CD4-positive, alpha-beta T cell treated with Interleukin-12 subunit alpha and Interleukin-12 subunit beta, for 1 hour (primary cell): ENCODE measurements around the gene TSBP1.

ENCODE experiments used
- DNase-seq: peaks from one replicate; pipeline ENCODE4 v3.0.0-alpha.2; 2020

Gene TSBP1

GRCh38 chr6:32371803-32372202, at the start of gene TSBP1:
TSBP1 (minus strand) TSS chr6:32371903; CDS start chr6:32371706, 197 bp downstream.
- DNase-seq: no peak

- no peak for DNase-seq
Observed at GRCh38 chr6:32416036-32416435, 44.3 kb upstream of the TSBP1 start.

GRCh38 chr6:32415521-32416019, 43.9 kb upstream of the TSBP1 start:
- peak; percentile 79 for DNase-seq

- peak; percentile 82 for DNase-seq
Observed at GRCh38 chr6:32413427-32414047, 41.8 kb upstream of the TSBP1 start.

GRCh38 chr6:32411566-32412327, 40.0 kb upstream of the TSBP1 start:
- no peak for DNase-seq

GRCh38 chr6:32410906-32411305, 39.2 kb upstream of the TSBP1 start:
- DNase-seq: no peak

- no peak for DNase-seq
Observed at GRCh38 chr6:32406857-32407256, 35.2 kb upstream of the TSBP1 start, which contains the start of gene BTNL2. BTNL2 (minus strand) TSS chr6:32407181; CDS start chr6:32407123, 58 bp downstream.

- no peak for DNase-seq
Observed at GRCh38 chr6:32406197-32406596, 34.5 kb upstream of the TSBP1 start.

GRCh38 chr6:32405656-32406055, 34.0 kb upstream of the TSBP1 start:
- no peak for DNase-seq

GRCh38 chr6:32402812-32403211, 31.1 kb upstream of the TSBP1 start:
- DNase-seq: no peak

GRCh38 chr6:32401284-32401963, 29.7 kb upstream of the TSBP1 start:
- DNase-seq: no peak

- no peak for DNase-seq
Observed at GRCh38 chr6:32397252-32397920, 25.7 kb upstream of the TSBP1 start.

GRCh38 chr6:32396028-32396427, 24.3 kb upstream of the TSBP1 start:
- DNase-seq: no peak

- no peak for DNase-seq
Observed at GRCh38 chr6:32393665-32394420, 22.1 kb upstream of the TSBP1 start.

- DNase-seq: no peak
Observed at GRCh38 chr6:32391505-32391904, 19.8 kb upstream of the TSBP1 start.

- no peak for DNase-seq
Observed at GRCh38 chr6:32387589-32388340, 16.1 kb upstream of the TSBP1 start.

- no peak for DNase-seq
Observed at GRCh38 chr6:32386040-32386439, 14.3 kb upstream of the TSBP1 start.

GRCh38 chr6:32382757-32383420, 11.2 kb upstream of the TSBP1 start:
- no peak for DNase-seq

GRCh38 chr6:32379545-32379944, 7.8 kb upstream of the TSBP1 start:
- DNase-seq: no peak

- DNase-seq: no peak
Observed at GRCh38 chr6:32375739-32376529, 4.2 kb upstream of the TSBP1 start.
